ENCODE data around the gene FNDC11. TPM values are rescaled to one million over a fixed set of nuclear protein-coding genes. Genes with fewer than 3 reads are reported as not detected.

Gene FNDC11
- total RNA-seq, 2 experiments from 2014 or later: 0.41 to 3.0 TPM

GRCh38 chr20:63531686-63532448 lies 22.1 kb upstream of the FNDC11 start:
- BruUV-seq (replicated peaks): no TSS peak
- DNase-seq (ENCODE audit: low spot score): no peak
- Histone ChIP-seq H3K4me2 (ENCODE audit: low read length) (no peak overlapping the region), H3K27ac (ENCODE audit: low read depth, low read length, poor library complexity, severe bottlenecking) (no peak overlapping the region), H3K9me2 (ENCODE audit: insufficient read depth, low read length) (no peaks in the 10 kb centered on the region), H3K4me1 (ENCODE audit: insufficient read depth, low read length, poor library complexity, severe bottlenecking) (peaks cover 4% of the 10 kb centered on the region), H3K9me3 (ENCODE audit: low read length) (no peaks in the 10 kb centered on the region), H4K20me1 (ENCODE audit: insufficient read depth, low read length) (no peaks in the 10 kb centered on the region), H3K4me3 (ENCODE audit: low read depth, low read length, poor library complexity, severe bottlenecking) (no peak overlapping the region), H2AFZ (ENCODE audit: low read length) (no peak overlapping the region), H3K36me3 (ENCODE audit: insufficient read depth, low read length) (no peaks in the 10 kb centered on the region), H3K79me2 (ENCODE audit: insufficient read depth, low read depth, low read length) (no peaks in the 10 kb centered on the region)
- TF ChIP-seq CTCF (conservative IDR thresholded peaks at IDR 0.05; ENCODE audit: low read length) (no peak), EZH2phosphoT487 (IDR thresholded peaks at IDR 0.05; ENCODE audit: borderline replicate concordance, low read depth, low read length) (no peak)
- ChIA-PET CTCF (ENCODE audit: unreplicated experiment) (no interaction called here), POLR2A (no interaction called here)
- intact Hi-C loops (cut with micrococcal nuclease; ENCODE audit: unreplicated experiment): loop anchor here (10.0 kb wide), 1 partner anchor 333 kb away; the partner anchor contains the start of genes ABHD16B and TPD52L2

GRCh38 chr20:63532449-63532971 lies 21.4 kb upstream of the FNDC11 start:
- H3K36me3 ChIP-seq (ENCODE audit: insufficient read depth, low read length): no peaks in the 10 kb centered on the region
- intact Hi-C loops (cut with micrococcal nuclease; ENCODE audit: unreplicated experiment): loop anchor here (10.0 kb wide), 1 partner anchor 332 kb away; the partner anchor contains the start of genes ABHD16B and TPD52L2
- no peaks in the 10 kb centered on the region for H3K79me2 ChIP-seq (ENCODE audit: insufficient read depth, low read depth, low read length)
- TF ChIP-seq CTCF (conservative IDR thresholded peaks at IDR 0.05; ENCODE audit: low read length) (no peak), EZH2phosphoT487 (IDR thresholded peaks at IDR 0.05; ENCODE audit: borderline replicate concordance, low read depth, low read length) (no peak)
- H3K4me1 ChIP-seq (ENCODE audit: insufficient read depth, low read length, poor library complexity, severe bottlenecking): peaks cover 10% of the 10 kb centered on the region
- H2AFZ ChIP-seq (ENCODE audit: low read length): no peak overlapping the region
- H3K4me3 ChIP-seq (ENCODE audit: low read depth, low read length, poor library complexity, severe bottlenecking): no peak overlapping the region
- BruUV-seq (replicated peaks): no TSS peak
- no peaks in the 10 kb centered on the region for H4K20me1 ChIP-seq (ENCODE audit: insufficient read depth, low read length)
- H3K9me3 ChIP-seq (ENCODE audit: low read length): no peaks in the 10 kb centered on the region
- ChIA-PET CTCF (ENCODE audit: unreplicated experiment) (no interaction called here), POLR2A (no interaction called here)
- no peaks in the 10 kb centered on the region for H3K9me2 ChIP-seq (ENCODE audit: insufficient read depth, low read length)
- no peak overlapping the region for H3K27ac ChIP-seq (ENCODE audit: low read depth, low read length, poor library complexity, severe bottlenecking)
- H3K4me2 ChIP-seq (ENCODE audit: low read length): no peak overlapping the region
- no peak for DNase-seq (ENCODE audit: low spot score)

- Histone ChIP-seq H4K20me1 (ENCODE audit: insufficient read depth, low read length) (no peaks in the 10 kb centered on the region), H3K4me2 (ENCODE audit: low read length) (no peak overlapping the region), H3K27ac (ENCODE audit: low read depth, low read length, poor library complexity, severe bottlenecking) (no peak overlapping the region), H2AFZ (ENCODE audit: low read length) (no peak overlapping the region), H3K9me2 (ENCODE audit: insufficient read depth, low read length) (no peaks in the 10 kb centered on the region), H3K36me3 (ENCODE audit: insufficient read depth, low read length) (no peaks in the 10 kb centered on the region), H3K79me2 (ENCODE audit: insufficient read depth, low read depth, low read length) (no peaks in the 10 kb centered on the region), H3K4me3 (ENCODE audit: low read depth, low read length, poor library complexity, severe bottlenecking) (no peak overlapping the region), H3K4me1 (ENCODE audit: insufficient read depth, low read length, poor library complexity, severe bottlenecking) (peaks cover 18% of the 10 kb centered on the region), H3K9me3 (ENCODE audit: low read length) (no peaks in the 10 kb centered on the region)
- POLR2A ChIA-PET: no interaction called here
- no TSS peak for BruUV-seq (replicated peaks)
- CTCF ChIA-PET (ENCODE audit: unreplicated experiment): no interaction called here
- no peak for DNase-seq (ENCODE audit: low spot score)
- no peak for TF ChIP-seq EZH2phosphoT487 (IDR thresholded peaks at IDR 0.05; ENCODE audit: borderline replicate concordance, low read depth, low read length)
- TF ChIP-seq CTCF (conservative IDR thresholded peaks at IDR 0.05; ENCODE audit: low read length): no peak
- intact Hi-C loops (cut with micrococcal nuclease; ENCODE audit: unreplicated experiment): loop anchor here (10.0 kb wide), 1 partner anchor 331 kb away; the partner anchor contains the start of genes ABHD16B and TPD52L2
These were observed 20.6 kb upstream of the FNDC11 start for GRCh38 chr20:63533388-63533787.
